Uterus (tissue), 2 donors: ENCODE data around the gene CDC42.

Source experiments
- POLR2A ChIP-seq, 2 donors: fragments of 450-650 bp; IDR thresholded peaks; one replicate each; pipeline ENCODE4 v1.6.1; 2016; ENCODE audit warnings: antibody characterized with exemption in 2 of 2, mild to moderate bottlenecking in 1 of 2, moderate library complexity in 1 of 2
- TF ChIP-seq, protein P1 (sequence below), 4 experiments: fragments of 200-600 bp in 2 of 4; fragments of 450-650 bp in 2 of 4; sonication (generic) in 2 of 4; IDR thresholded peaks; one replicate each; pipeline ENCODE4 v1.5.1; 2016 to 2019; ENCODE audit warnings: antibody characterized with exemption in 4 of 4, mild to moderate bottlenecking in 2 of 4, moderate library complexity in 1 of 4

DNA sequence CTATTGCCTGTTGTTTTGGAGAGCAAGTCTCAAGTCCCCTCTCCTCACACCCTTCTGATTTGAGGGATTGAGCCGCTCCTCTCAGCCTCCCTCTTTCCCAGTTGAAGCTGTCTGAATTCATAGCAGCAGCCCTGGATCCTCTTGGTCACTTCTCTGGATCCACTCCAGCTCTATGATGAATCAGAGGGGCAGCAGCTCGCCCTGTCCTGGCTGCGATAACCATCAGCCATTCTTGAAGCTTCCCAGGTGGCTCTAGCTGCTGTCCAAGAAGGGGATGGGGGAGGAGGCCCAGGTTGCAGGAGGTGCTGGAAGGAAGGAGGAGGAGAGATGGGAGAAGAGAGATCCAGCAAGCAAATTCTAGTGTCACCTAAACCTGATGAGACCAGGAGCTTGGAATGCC is 59.1 kb downstream of the CDC42 start:
- TF ChIP-seq, protein P1, sequence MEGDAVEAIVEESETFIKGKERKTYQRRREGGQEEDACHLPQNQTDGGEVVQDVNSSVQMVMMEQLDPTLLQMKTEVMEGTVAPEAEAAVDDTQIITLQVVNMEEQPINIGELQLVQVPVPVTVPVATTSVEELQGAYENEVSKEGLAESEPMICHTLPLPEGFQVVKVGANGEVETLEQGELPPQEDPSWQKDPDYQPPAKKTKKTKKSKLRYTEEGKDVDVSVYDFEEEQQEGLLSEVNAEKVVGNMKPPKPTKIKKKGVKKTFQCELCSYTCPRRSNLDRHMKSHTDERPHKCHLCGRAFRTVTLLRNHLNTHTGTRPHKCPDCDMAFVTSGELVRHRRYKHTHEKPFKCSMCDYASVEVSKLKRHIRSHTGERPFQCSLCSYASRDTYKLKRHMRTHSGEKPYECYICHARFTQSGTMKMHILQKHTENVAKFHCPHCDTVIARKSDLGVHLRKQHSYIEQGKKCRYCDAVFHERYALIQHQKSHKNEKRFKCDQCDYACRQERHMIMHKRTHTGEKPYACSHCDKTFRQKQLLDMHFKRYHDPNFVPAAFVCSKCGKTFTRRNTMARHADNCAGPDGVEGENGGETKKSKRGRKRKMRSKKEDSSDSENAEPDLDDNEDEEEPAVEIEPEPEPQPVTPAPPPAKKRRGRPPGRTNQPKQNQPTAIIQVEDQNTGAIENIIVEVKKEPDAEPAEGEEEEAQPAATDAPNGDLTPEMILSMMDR (IDR thresholded peaks at IDR 0.05): no peak
- TF ChIP-seq POLR2A (IDR thresholded peaks at IDR 0.05): no peak
